Measurements from ENCODE around the gene NOL3.

DNA sequence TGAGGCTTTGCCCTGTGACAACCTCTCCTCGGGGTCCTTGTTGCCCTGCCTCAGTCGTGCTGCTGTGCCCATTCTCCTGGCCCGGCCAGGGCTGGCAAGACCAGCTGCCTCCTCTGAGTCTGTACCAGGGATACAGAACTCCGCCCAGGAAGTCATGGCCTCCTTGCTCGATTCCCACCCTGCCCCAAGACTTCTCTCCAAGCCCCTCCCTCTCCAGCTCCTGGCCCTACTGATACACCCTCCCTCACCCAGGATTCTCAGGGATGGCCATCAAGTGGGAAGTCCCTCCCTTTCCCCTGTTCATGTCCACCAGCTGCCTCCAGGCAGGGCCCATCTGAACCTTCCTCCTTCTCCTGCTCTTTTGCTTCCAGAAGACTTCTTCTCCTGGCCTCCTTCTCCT lies 45.4 kb downstream of the NOL3 start:
- TF ChIP-seq, protein P1, sequence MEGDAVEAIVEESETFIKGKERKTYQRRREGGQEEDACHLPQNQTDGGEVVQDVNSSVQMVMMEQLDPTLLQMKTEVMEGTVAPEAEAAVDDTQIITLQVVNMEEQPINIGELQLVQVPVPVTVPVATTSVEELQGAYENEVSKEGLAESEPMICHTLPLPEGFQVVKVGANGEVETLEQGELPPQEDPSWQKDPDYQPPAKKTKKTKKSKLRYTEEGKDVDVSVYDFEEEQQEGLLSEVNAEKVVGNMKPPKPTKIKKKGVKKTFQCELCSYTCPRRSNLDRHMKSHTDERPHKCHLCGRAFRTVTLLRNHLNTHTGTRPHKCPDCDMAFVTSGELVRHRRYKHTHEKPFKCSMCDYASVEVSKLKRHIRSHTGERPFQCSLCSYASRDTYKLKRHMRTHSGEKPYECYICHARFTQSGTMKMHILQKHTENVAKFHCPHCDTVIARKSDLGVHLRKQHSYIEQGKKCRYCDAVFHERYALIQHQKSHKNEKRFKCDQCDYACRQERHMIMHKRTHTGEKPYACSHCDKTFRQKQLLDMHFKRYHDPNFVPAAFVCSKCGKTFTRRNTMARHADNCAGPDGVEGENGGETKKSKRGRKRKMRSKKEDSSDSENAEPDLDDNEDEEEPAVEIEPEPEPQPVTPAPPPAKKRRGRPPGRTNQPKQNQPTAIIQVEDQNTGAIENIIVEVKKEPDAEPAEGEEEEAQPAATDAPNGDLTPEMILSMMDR (IDR thresholded peaks at IDR 0.05), result no peak
- no peak for TF ChIP-seq POLR2A (IDR thresholded peaks at IDR 0.05)
